Fibroblast of pulmonary artery (primary cell): Measurements from ENCODE around the gene NLN.
"Not testable (repeated sequence)": the region's sequence is repeated elsewhere in the genome, so short reads cannot be mapped to it uniquely, and the experiment has no call there.

ENCODE experiments used
- DNase-seq: peaks from one replicate; pipeline ENCODE4 v3.0.0-alpha.2; 2010; ENCODE audit warnings: low read depth
- H3K4me3 ChIP-seq: replicated peaks from 2 replicates; pipeline ENCODE4 v1.5.1; 2011; ENCODE audit warnings: low read depth, mild to moderate bottlenecking, control low read depth, low read length, moderate library complexity
- TF ChIP-seq, protein P1 (sequence below): IDR thresholded peaks from 2 replicates; pipeline ENCODE4 v1.5.1; 2011; ENCODE audit warnings: mild to moderate bottlenecking, control low read depth, low read length, inconsistent platforms; ENCODE audit errors: missing control alignments

The NLN gene

DNA sequence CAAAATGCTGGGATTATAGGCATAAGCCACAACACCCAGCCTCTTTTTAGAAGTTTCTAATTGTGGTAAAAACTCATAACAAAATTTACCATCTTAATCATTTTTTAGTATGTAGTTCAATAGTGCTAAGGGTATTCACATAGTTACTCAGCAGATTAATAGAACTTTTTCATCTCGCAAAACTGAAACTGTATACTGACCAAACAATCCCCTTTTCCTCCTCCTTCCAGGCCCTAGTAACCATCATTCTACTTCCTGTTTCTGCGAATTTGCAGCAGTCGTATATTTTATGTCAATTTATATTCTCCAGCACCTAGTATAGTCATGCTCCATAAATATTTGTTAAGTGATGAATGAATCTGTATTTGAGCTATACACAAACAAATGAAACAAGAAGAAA is 118.1 kb downstream of the NLN start:
- no peak overlapping the region for H3K4me3 ChIP-seq
- no peak for DNase-seq
- TF ChIP-seq, protein P1, sequence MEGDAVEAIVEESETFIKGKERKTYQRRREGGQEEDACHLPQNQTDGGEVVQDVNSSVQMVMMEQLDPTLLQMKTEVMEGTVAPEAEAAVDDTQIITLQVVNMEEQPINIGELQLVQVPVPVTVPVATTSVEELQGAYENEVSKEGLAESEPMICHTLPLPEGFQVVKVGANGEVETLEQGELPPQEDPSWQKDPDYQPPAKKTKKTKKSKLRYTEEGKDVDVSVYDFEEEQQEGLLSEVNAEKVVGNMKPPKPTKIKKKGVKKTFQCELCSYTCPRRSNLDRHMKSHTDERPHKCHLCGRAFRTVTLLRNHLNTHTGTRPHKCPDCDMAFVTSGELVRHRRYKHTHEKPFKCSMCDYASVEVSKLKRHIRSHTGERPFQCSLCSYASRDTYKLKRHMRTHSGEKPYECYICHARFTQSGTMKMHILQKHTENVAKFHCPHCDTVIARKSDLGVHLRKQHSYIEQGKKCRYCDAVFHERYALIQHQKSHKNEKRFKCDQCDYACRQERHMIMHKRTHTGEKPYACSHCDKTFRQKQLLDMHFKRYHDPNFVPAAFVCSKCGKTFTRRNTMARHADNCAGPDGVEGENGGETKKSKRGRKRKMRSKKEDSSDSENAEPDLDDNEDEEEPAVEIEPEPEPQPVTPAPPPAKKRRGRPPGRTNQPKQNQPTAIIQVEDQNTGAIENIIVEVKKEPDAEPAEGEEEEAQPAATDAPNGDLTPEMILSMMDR = no peak

DNA sequence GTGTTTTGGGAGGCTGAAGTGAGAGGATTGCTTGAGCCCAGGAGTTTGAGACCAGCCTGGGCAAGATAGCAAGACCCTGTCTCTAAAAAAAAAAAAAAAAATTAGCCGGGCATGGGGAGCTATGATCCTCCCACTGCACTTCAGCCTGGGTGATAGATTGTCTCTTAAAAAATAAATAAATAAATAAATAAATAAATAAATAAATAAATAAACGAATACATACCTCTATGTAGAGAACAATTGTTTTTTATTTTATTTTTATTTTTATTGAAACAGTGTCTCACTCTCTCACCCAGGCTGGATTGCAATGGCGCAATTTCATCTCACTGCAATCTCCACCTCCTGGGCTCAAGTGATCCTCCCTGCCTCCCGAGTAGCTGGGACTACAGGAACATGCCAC is 122.8 kb downstream of the NLN start:
- DNase-seq, H3K4me3 ChIP-seq: not testable (repeated sequence)

DNA sequence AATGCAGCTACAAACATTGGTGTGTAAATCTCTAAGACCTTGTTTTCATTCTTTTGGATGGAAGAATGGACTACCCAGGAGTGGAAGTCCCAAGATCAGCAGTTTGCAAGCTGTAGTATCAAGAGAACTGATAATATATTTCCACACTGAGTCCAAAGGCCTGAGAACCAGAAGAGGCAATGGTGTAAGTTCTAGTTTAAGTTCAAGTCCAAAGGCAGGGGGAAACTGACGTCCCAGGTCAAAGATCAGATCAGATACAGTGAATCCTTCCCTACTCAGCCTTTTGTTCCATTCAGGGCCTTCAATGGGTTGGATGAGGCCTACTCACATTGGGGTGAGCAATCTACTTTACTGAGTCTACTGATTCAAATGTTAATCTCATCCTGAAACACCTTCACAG is 124.1 kb downstream of the NLN start:
- TF ChIP-seq, protein P1 = no peak
- no peak overlapping the region for H3K4me3 ChIP-seq
- DNase-seq = no peak

DNA sequence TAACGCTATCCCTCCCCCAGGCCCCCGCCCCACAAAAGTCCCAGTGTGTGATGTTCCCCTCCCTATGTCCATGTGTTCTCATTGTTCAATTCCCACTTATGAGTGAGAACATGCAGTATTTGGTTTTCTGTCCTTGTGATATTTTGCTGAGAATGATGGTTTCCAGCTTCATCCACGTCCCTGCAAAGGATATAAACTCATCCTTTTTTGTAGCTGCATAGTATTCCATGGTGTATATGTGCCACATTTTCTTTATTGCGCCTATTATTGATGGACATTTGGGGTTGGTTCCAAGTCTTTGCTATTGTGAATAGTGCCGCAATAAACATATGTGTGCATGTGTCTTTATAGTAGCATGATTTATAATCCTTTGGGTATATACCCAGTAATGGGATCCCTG is 125.0 kb downstream of the NLN start:
- DNase-seq, H3K4me3 ChIP-seq: not testable (repeated sequence)

DNA sequence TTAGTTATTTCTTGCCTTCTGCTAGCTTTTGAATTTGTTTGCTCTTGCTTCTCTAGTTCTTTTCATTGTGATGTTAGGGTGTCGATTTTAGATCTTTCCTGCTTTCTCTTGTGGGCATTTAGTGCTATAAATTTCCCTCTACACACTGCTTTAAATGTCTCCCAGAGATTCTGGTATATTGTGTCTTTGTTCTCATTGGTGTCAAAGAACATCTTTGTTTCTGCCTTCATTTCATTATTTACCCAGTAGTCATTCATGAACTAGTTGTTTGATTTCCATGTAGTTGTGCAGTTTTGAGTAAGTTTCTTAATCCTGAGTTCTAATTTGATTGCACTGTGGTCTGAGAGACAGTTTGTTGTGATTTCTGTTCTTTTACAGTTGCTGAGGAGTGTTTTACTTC is 127.9 kb downstream of the NLN start:
- H3K4me3 ChIP-seq, DNase-seq: not testable (repeated sequence)

DNA sequence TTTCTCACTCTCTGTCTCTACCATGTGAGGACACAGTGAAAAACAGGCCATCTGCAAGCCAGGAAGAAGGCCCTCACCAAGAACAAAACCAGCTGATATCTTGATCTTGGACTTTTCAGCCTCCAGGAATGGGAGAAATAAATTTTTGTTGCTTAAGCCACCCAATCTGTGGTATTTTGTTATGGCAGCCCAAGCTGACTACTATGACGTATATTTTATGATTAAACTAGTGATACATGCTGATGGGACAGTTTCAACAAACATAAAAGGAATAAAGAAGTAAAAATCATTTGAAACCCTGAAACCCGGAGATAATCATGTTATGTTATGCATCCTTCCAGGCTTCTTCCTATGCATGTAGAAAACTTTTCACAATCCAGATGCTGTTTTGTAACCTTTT is 132.9 kb downstream of the NLN start:
- no peak overlapping the region for H3K4me3 ChIP-seq
- DNase-seq = no peak
- TF ChIP-seq, protein P1 = no peak

DNA sequence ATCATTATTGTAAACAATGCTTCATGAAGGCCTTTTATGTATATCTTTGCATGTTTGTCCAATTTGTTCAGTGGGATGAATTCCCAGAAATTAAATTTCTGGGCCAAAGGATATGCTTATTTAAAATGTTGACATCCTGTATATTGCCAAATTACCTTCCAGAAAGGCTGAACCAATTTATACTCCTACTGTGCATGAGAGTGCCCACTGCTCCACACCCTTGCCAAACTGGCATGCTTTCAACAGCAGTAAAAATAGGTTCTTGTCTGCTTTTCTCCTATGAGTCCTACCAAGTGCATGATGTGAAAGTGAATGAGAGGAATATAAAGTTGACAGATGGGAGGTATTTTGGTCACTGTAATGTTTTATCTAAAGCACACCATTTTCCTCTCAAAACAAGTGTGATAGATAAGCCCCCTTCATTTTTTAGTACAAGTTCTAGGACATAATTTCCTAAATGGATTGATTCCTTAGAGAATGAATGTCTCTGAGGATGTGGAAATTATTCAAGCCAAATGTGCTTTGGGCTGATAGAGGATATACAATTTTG is 133.8 kb downstream of the NLN start:
- TF ChIP-seq, protein P1 = no peak
- no peak overlapping the region for H3K4me3 ChIP-seq
- no peak for DNase-seq

DNA sequence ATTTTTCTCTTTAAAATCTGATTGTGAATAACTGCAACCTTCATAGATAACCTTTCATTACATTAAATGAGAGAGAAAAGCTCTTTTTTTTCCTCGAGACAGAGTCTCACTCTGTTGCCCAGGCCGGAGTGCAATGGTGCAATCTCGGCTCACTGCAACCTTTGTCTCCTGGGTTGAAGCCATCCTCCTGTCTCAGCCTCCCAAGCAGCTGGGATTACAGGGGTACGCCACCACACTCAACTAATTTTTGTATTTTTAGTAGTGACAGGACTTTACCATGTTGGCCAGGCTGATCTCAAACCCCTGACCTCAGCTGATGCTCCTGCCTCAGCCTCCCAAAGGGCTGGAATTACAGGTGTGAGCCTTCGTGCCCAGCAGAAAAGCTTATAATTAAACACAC is 134.5 kb downstream of the NLN start:
- DNase-seq = no peak
- H3K4me3 ChIP-seq = no peak overlapping the region
- TF ChIP-seq, protein P1 = no peak

DNA sequence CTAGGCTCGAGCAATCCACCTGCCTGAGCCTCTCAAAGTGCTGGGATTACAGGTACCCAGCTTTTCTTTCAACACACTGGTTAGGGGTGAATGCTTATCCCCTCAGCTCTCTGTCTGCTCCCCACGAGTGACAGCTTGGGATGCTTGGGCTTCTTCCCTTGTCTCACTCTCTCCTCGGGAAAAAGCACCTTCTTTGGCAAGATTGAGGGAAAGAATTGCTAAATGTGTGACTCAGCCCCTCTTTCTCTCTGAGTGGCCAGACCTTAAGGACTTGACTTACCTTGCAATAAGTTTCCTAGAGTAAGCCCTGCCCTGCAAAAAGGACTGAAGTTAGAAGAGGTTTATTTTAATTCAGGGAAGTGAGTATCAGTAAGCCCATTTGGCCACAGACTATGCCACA is 136.3 kb downstream of the NLN start:
- TF ChIP-seq, protein P1 = no peak
- peak; percentile 33 for DNase-seq
- H3K4me3 ChIP-seq = no peak overlapping the region
